Measurements from ENCODE around the gene SMCO2. TPM values are rescaled to one million over a fixed set of nuclear protein-coding genes. Genes with fewer than 3 reads are reported as not detected.

Gene SMCO2
- total RNA-seq, 1 donor from 2014 or later: not detected

DNA sequence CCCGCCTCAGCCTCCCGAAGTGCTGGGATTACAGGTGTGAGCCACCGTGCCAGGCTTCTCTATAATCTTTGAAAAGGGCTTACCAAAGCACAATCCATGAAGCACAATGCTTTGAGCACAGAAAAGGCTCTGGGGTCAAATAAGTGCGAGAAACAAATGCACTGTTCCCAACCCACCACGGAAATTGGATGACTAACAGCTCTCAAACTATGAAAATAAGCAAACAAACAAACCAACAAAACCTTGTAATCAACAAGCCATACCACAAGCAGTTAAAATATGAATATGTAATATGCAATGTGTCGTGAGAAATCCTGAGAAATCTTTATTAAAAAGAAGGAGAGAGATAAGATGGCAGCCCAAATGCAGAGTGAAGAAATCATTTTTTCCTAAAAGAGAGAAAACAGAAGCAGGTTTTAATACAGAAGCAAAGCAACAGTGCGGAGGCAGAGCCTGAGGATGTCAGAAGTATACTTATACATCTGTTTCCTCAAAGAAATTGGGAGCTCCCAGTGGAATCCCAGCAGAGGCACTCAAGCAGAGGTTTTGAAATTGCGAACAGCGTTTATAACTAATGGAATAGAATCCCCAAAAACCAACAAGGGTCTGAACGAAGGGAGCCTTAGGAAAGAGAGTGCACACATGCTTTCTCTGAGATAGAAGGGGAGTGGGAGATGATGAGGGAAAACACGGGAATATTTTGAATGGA lies 17.1 kb downstream of the SMCO2 start:
- DNase-seq (ENCODE audit: low spot score in 2 of 2, unreplicated experiment in 2 of 2): no peak
- no peak for TF ChIP-seq CTCF (IDR thresholded peaks at IDR 0.05; ENCODE audit: unreplicated experiment)
- no peaks in the 10 kb centered on the region for H3K9me3 Mint-ChIP-seq
- no peak overlapping the region for H3K27ac Mint-ChIP-seq
- H3K4me3 Mint-ChIP-seq: no peak overlapping the region
- no peaks in the 10 kb centered on the region for H3K36me3 Mint-ChIP-seq
- no peaks in the 10 kb centered on the region for H3K27me3 Mint-ChIP-seq (ENCODE audit: low read depth)
- H3K4me1 Mint-ChIP-seq: peaks cover 23% of the 10 kb centered on the region

GRCh38 chr12:27464220-27464554 lies 17.7 kb downstream of the SMCO2 start:
- Mint-ChIP-seq H3K4me1 (peaks cover 25% of the 10 kb centered on the region), H3K27ac (no peak overlapping the region), H3K27me3 (ENCODE audit: low read depth) (no peaks in the 10 kb centered on the region), H3K4me3 (no peak overlapping the region), H3K36me3 (no peaks in the 10 kb centered on the region), H3K9me3 (no peaks in the 10 kb centered on the region)
- no peak for DNase-seq (ENCODE audit: low spot score in 2 of 2, unreplicated experiment in 2 of 2)
- TF ChIP-seq CTCF (IDR thresholded peaks at IDR 0.05; ENCODE audit: unreplicated experiment): no peak

GRCh38 chr12:27467641-27468040 lies 21.1 kb downstream of the SMCO2 start:
- no peaks in the 10 kb centered on the region for H3K36me3 Mint-ChIP-seq
- TF ChIP-seq CTCF (IDR thresholded peaks at IDR 0.05; ENCODE audit: unreplicated experiment): no peak
- DNase-seq (ENCODE audit: low spot score in 2 of 2, unreplicated experiment in 2 of 2): no peak
- H3K27ac Mint-ChIP-seq: no peak overlapping the region
- H3K9me3 Mint-ChIP-seq: no peaks in the 10 kb centered on the region
- no peak overlapping the region for H3K4me3 Mint-ChIP-seq
- H3K27me3 Mint-ChIP-seq (ENCODE audit: low read depth): no peaks in the 10 kb centered on the region
- H3K4me1 Mint-ChIP-seq: peaks cover 19% of the 10 kb centered on the region

DNA sequence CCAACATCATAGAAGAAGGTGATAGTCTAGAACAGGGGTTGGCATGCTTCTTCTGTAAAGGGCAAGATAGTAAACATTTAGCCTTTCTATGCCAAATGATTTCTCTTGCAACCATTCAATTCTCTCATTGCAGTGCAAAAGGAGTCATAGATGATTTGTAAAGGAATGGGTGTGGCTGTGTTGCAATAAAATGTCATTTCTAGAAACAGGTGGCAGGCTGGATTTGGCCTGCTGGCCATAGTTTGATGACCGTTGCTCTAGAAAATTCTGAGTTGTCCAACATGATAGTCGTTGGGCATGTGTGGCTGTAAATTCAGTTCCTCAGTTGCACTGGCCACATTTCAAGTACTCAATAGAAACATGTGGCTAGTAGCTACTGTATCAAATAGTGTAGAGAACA lies 21.7 kb downstream of the SMCO2 start:
- Mint-ChIP-seq H3K4me3 (no peak overlapping the region), H3K4me1 (peaks cover 13% of the 10 kb centered on the region), H3K9me3 (no peaks in the 10 kb centered on the region), H3K27me3 (ENCODE audit: low read depth) (no peaks in the 10 kb centered on the region), H3K27ac (no peak overlapping the region), H3K36me3 (no peaks in the 10 kb centered on the region)
- no peak for TF ChIP-seq CTCF (IDR thresholded peaks at IDR 0.05; ENCODE audit: unreplicated experiment)
- DNase-seq (ENCODE audit: low spot score in 2 of 2, unreplicated experiment in 2 of 2): no peak

DNA sequence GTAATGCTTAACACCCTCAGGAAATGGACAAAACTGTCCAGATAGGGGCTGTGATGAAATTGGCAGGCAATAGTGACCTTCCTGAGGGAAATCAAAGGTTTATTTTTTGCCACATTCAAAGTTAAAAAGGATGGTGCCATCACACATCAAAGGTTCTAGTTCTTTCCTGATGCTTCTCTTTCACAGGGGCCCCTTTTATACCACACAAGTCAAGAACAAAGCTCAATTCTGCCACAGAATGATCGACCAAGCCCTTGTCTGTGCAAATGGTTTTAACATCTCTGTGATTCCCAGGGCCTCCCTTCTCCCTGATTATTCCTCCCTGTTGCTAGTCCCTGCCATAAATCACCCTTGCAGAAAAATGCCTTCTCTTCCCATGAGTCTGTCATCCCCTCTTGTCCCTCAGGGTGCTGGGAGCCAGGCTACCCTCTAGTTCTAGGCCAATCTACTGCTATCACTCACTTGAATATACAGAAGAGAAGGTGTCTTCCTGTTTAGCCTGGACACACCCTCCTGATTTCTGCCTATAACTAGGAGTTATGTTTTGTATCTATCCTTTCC lies 22.7 kb downstream of the SMCO2 start:
- H3K27ac Mint-ChIP-seq: no peak overlapping the region
- H3K4me1 Mint-ChIP-seq: peaks cover 15% of the 10 kb centered on the region
- peaks cover 2% of the 10 kb centered on the region for H3K9me3 Mint-ChIP-seq
- no peak overlapping the region for H3K4me3 Mint-ChIP-seq
- DNase-seq (ENCODE audit: low spot score in 2 of 2, unreplicated experiment in 2 of 2): no peak
- no peaks in the 10 kb centered on the region for H3K36me3 Mint-ChIP-seq
- H3K27me3 Mint-ChIP-seq (ENCODE audit: low read depth): no peaks in the 10 kb centered on the region
- no peak for TF ChIP-seq CTCF (IDR thresholded peaks at IDR 0.05; ENCODE audit: unreplicated experiment)

Data from mesothelial cell of epicardium (in vitro differentiated cells).